HG02610 (cell line): ENCODE measurements around the gene RPL5.

Experiments used
- ATAC-seq: cut with Tn5 transposase; IDR thresholded peaks from one replicate; pipeline ENCODE4 v1.9.1; 2021; ENCODE audit warnings: mild to moderate bottlenecking, moderate library complexity; ENCODE audit not compliant: unreplicated experiment

Gene RPL5

GRCh38 chr1:92853299-92853698, 21.5 kb downstream of the RPL5 start:
- no peak for ATAC-seq

- ATAC-seq, result no peak
These were observed 22.4 kb downstream of the RPL5 start for GRCh38 chr1:92854101-92854785.

- ATAC-seq, result no peak
These were observed 23.4 kb downstream of the RPL5 start for GRCh38 chr1:92855236-92855635.

GRCh38 chr1:92857817-92858216, 26.0 kb downstream of the RPL5 start:
- no peak for ATAC-seq

GRCh38 chr1:92858564-92859399, 26.9 kb downstream of the RPL5 start:
- no peak for ATAC-seq

GRCh38 chr1:92859400-92860039, 27.7 kb downstream of the RPL5 start:
- ATAC-seq, result no peak

- no peak for ATAC-seq
These were observed 30.8 kb downstream of the RPL5 start for GRCh38 chr1:92862605-92863004.

GRCh38 chr1:92864131-92864530, 32.3 kb downstream of the RPL5 start:
- ATAC-seq, result no peak

- no peak for ATAC-seq
These were observed 38.8 kb downstream of the RPL5 start for GRCh38 chr1:92870591-92870990.

GRCh38 chr1:92872719-92873118, 40.9 kb downstream of the RPL5 start:
- no peak for ATAC-seq

GRCh38 chr1:92874987-92875386, 43.1 kb downstream of the RPL5 start:
- no peak for ATAC-seq

GRCh38 chr1:92876351-92876750, 44.5 kb downstream of the RPL5 start:
- no peak for ATAC-seq

- ATAC-seq, result no peak
These were observed 45.4 kb downstream of the RPL5 start for GRCh38 chr1:92877081-92877711.

GRCh38 chr1:92877792-92878191, 46.0 kb downstream of the RPL5 start:
- ATAC-seq, result peak; percentile 45

GRCh38 chr1:92879316-92879968, 47.6 kb downstream of the RPL5 start:
- ATAC-seq, result no peak

- ATAC-seq, result no peak
These were observed 49.6 kb downstream of the RPL5 start for GRCh38 chr1:92881391-92881790.

- ATAC-seq, result peak; percentile 51
These were observed 51.0 kb downstream of the RPL5 start for GRCh38 chr1:92882819-92883218.

GRCh38 chr1:92883297-92883696, 51.5 kb downstream of the RPL5 start:
- no peak for ATAC-seq

GRCh38 chr1:92884195-92884594, 52.4 kb downstream of the RPL5 start:
- ATAC-seq, result no peak

- no peak for ATAC-seq
These were observed 55.1 kb downstream of the RPL5 start for GRCh38 chr1:92886886-92887419.

GRCh38 chr1:92887465-92887864, 55.6 kb downstream of the RPL5 start:
- no peak for ATAC-seq
